NCI-H345 treated with DMSO at 0.1 percent for 48 hours (cell line): ENCODE results near the gene KCNA10.

Experiments used
- DNase-seq: peaks from one replicate; lab custom pipeline; 2025; ENCODE audit not compliant: unreplicated experiment; lab: John Stamatoyannopoulos, UW

The KCNA10 gene

GRCh38 chr1:110519125-110519810 is at the start of gene KCNA10:
Gene KCNA10 (minus strand): TSS chr1:110519175. CDS start chr1:110518787, 388 bp downstream.
- no peak for DNase-seq

- DNase-seq, result no peak
These were observed 47.9 kb upstream of the KCNA10 start for GRCh38 chr1:110566836-110567235.

GRCh38 chr1:110565565-110565964 is 46.6 kb upstream of the KCNA10 start:
- no peak for DNase-seq

GRCh38 chr1:110563089-110563488 is 44.1 kb upstream of the KCNA10 start:
- DNase-seq, result no peak

- no peak for DNase-seq
These were observed 42.6 kb upstream of the KCNA10 start for GRCh38 chr1:110561596-110561995.

- no peak for DNase-seq
These were observed 40.2 kb upstream of the KCNA10 start for GRCh38 chr1:110559157-110559556.

- DNase-seq, result no peak
These were observed 38.5 kb upstream of the KCNA10 start for GRCh38 chr1:110557481-110557880.

- no peak for DNase-seq
These were observed 37.5 kb upstream of the KCNA10 start for GRCh38 chr1:110556471-110556807.

GRCh38 chr1:110555807-110556470 is 37.0 kb upstream of the KCNA10 start:
- DNase-seq, result no peak

- DNase-seq, result no peak
These were observed 36.2 kb upstream of the KCNA10 start for GRCh38 chr1:110554871-110555801.

- no peak for DNase-seq
These were observed 32.4 kb upstream of the KCNA10 start for GRCh38 chr1:110551278-110551809.

- no peak for DNase-seq
These were observed 30.9 kb upstream of the KCNA10 start for GRCh38 chr1:110549831-110550230.

- DNase-seq, result no peak
These were observed 29.4 kb upstream of the KCNA10 start for GRCh38 chr1:110548381-110548780.

GRCh38 chr1:110547017-110547416 is 28.0 kb upstream of the KCNA10 start:
- no peak for DNase-seq

GRCh38 chr1:110545492-110545891 is 26.5 kb upstream of the KCNA10 start:
- DNase-seq, result no peak

GRCh38 chr1:110544753-110545152 is 25.8 kb upstream of the KCNA10 start:
- DNase-seq, result no peak

- no peak for DNase-seq
These were observed 23.8 kb upstream of the KCNA10 start for GRCh38 chr1:110542725-110543124.

GRCh38 chr1:110541906-110542395 is 23.0 kb upstream of the KCNA10 start:
- no peak for DNase-seq

GRCh38 chr1:110540891-110541685 is 22.1 kb upstream of the KCNA10 start:
- DNase-seq, result no peak

GRCh38 chr1:110538921-110539320 is 19.9 kb upstream of the KCNA10 start:
- no peak for DNase-seq

- DNase-seq, result no peak
These were observed 19.1 kb upstream of the KCNA10 start for GRCh38 chr1:110538075-110538474.
